NCI-H146 treated with DMSO at 0.1 percent for 48 hours (cell line): ENCODE measurements around the gene TRAPPC6A.

Experiments
- DNase-seq: peaks from one replicate; lab custom pipeline; 2025; ENCODE audit not compliant: unreplicated experiment; lab: John Stamatoyannopoulos, UW

Gene TRAPPC6A

DNA sequence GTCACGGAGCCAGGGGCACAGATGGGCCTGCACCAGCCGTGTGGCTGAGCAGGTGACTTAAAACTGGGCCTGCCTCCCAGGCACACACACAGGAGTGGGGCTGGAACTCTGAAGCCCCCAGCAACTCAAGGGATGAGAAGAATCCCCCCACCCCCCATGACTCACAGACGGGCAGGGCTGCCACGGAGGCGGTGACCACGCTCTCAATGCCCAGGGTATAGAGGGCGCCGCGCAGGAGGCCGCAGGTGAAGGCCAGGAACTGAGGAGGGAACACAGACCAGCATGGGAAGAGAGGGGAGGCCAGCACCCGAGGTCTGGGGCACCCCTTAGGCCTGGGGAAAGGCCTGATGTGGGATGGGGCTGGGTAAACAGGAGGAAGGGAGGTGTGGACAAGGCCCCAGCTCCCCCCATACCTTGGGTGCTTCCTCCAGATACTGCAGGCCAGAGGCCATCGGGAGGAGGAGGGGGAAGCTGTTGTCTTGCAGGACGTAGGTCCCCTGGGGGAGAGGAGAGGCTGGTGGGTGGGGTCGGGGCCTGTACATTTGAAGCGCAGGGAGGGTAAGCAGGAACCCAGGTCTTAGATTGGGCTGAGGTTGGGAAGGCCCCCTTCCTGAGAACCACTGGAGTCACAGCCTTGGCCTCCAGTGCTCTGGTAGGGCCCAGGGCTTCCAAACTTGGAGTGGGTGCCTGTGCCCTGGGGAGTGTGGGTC, 14.1 kb downstream of the TRAPPC6A start:
- DNase-seq, result no peak

DNA sequence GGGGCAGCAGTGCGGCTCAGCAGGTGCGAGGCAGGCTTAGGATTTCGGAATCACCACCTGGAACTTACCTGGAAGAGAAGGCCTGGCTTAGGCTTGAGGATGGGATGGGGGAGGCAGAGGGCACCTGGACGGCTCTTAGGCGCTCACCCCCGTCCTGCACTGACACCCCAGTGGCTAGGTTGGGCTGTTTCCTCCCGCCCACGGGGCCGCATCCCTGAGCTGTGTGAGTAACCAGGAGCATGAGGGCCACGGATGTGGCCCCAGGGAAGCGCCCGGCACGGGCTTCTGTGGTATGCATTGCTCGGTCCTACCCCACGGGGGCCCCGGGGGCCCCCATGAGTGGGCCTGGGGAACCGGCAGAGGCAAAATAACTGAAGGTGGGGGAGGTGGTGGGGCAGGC, 14.9 kb downstream of the TRAPPC6A start:
- no peak for DNase-seq

DNA sequence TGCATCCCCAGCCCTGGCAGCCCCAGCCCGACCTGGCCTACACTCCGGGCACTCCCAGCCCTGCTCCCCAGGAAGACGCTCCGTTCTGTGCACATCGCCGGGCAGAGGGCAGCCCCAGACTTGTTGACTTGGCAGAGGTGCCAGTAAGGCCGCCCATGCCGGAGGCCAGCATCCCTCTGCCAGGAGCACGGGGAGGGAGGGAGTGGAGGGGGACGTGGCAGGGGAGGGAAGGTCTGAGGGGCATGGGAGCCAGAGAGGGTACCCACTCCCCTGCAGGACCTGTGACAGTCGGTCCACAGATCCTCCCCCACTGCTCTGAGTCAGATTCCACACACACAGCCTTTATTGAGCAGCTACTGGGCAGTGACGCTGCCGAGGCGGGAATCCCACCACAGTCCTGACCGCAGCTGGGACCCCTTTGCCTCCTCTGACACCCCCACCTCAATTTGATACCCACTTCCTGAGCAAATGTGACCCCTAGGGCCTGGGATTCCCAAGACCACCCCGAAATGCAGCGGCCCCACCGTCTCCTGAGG, 15.4 kb downstream of the TRAPPC6A start:
- DNase-seq, result no peak

DNA sequence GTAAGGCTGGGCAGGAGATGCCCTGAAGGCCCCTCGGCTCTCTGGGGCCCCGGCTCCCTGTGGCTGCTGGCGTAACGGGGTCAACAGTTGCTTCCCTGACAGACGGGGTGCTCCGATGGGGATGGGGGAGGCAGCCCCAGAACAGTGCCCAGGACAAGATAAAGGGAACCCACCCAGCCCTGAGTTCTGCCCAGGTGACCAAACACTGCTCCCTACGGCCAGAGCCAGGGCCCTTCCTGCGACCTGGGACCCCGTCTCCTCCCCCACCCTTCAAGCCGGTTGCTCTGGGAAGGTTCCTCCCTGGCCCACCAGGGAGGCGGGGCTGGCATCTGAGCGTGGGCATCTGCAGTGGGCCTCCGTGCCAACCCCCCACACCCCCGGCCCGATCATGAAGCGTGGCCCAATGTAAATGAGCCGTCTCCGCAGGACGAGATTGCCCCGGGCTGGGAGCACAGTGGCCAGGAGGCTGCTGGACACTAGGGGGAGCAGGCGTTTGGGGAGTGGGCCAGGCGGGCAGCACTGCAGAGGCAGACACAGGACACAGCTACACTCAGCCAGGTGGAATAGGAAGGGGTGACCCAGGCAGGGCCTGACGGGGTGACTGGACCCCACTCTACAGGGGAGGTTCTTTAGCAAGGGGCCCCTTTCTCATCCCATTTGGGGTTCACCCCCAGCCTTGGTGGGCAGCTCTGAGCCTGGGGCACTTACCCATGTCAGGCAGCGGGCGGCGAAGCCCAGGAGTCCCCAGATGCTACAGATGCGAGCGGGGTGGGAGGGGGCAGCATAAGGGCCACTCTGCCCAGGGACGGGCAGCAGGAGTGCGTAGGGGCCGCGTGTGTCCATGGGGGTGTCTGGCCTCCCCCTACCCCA, 16.1 kb downstream of the TRAPPC6A start:
- DNase-seq, result peak; percentile 19

DNA sequence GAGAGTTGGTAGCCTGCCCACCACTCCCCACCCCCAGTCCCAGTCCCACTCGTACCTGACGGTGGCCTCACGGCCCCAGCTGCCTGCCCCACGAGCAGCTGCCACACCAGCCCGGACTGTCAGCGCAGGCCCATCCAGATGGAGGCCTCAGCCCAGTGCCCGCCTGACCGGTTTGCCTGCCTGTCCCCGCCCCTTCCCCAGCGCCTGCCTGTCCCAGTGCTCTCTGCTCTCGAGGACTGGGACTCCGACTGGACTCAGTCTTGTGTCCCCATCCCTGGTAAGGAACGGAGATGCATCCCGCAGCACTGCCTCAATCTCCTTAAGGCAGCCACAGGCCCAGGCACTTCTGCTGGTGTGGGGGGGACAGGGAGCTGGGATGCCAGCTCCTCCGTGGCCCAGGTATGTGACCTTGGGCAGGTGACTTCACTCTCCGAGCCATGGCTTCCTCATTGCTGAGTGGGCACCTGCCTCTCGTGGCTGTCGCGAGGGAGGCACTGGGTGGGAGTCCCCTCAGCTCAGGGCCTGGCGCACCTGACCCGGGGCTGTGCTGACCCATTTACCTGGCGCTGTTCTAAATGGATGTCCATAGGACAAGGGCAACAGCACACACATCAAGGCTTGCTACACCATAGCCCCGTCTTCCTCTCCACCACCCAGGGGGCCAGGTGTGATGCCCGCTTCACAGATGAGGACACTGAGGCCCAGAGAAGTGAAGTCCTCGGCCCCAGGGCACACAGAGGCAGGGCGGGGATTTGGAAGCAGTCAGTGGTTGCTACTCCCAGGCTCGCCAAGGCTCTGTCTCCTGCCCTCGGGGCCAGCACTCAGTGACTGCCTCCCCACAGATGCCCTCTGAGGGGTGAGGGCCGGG, 16.9 kb downstream of the TRAPPC6A start, which contains the start of gene NKPD1:
NKPD1 (minus strand) TSS at position 113 of the 868 bp plus-strand sequence. CDS start 832 bp downstream, outside the sequence.
- DNase-seq, result no peak

DNA sequence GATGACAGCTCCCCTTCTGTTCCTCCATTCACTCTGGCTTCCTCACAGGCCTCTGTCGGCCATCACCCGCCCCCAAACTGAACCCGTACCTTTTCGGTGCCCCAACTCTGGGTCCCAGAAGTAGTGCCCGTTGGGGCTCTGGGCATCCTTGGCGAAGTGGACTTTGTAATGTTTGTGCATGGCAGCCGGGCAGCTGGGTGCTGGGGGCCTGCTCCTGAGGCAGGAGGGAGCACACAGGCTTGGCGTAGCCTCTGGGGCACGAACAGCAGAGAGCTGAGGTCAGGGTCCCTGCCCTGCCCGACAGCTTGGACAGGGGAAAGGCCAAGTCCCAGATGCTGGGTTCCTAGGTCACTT, 18.1 kb downstream of the TRAPPC6A start:
- no peak for DNase-seq

DNA sequence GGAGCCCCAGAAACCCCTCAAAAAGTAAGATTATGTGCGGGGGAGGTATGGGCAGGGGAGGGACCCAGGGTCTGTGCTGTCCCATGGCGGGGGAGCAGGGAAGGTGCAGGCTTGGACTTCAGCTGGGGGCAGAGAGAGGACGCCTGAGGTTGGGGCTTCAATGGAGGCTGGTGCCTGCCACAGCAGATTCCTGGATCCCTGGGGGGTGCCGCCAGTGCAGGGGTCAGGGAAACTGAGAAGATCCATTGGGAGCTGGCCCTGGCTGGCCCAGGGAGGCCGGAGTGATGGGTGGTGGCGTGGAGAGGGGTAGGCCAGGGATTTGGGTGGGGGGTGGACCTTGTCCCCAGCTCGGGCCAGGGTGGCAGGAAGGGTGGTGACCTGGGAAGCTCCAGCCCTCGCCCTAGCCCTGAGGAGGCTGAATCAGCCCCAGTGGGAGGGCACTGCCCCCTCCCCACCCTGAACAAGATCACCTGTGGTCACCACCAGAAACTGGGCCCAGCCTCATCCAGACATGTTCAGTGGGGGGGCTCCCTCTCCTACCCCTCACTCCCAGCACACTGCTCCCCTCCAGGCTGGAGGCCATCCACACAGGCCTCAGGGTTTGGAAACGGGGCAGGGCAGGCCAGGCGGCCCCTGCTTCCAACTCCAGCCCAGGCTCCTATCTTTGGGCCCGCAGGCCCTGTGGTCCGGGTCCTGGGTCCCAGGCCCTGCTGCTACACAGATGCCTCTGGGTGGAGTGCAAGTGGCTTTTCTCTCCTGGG, 18.6 kb downstream of the TRAPPC6A start:
- DNase-seq, result no peak

DNA sequence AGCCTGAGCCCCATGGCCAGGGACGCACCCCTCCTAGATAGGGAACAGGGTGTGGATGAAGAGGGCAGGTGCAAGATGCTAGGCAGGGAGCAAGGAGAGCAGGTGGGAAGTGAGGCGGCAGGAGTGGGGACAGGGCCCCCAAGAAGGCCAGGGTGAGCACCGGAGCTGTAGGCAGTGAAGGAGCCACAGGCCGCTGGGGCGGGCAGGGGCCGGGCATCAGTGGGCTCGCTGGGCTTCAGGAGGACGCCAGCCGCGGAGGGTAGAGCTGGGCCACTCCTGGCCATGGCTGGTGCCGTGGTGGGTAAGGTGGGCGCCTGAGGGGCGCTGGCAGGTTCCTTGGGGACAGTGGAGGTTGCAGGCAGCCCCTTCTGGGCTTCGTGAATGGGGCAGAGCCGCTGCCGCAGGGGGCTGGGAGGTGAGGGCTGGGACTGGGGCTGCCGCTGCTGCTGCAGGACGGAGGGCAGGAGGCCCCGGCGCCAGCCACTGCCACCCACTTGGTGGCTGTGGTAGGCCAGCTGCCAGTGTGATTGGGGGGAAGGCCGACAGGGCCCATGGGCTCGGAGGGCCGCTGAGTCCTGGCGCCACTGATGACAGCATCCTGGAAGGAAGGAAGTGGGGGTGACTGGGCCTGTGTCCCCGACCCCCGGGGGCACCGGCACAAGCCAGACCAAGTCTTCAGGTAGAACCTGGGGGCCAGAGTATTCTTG, 19.4 kb downstream of the TRAPPC6A start:
- no peak for DNase-seq

DNA sequence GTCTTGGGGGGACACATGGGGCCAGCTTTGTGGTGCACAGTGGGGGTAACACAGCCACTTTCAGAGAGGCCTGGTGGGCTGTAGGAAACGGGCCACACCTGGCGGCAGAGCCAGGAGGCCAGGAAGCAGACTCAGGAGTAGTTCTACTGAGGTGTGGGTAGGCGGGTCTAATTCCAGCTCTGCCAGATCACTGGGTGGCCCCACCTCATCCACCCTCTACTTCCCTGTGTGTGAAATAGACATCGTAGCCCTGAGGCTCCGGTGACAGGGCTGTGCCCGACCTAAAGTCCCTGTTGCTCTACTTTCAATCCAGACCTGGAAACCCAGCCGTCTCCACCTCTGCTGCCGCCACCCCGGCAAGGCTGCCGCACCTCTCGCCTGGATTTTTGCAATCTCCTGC, 21.3 kb downstream of the TRAPPC6A start:
- DNase-seq, result no peak

DNA sequence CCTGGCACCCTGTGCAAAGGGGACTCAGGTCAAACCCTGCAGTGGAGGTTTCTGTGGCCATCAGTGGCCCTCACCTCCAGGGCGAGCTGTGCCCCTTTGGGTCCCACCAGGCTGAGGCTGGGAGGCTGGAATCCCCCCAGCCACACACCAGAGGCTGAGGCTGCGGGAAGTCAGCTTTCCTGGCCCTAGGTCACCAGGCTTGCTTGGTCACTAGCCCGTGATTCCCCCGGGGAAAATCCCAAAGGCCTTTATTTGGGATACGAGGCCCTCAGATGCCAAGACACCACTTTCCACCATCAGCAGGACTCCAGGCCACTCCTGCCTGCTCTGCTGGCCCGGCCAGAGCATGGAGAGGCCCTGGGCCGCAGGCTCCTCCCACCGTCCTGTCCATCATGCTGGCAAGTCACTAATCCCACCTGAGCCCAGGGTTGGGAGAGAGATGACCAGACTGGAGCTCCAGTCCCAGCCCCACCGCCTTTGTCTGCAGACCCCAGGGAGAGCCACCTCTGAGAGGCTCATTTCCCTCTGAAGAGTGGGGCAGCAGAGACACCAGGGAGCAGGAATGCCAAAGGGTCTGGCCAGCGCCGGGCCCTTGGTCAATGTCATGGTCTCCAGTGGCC, 21.9 kb downstream of the TRAPPC6A start:
- no peak for DNase-seq

DNA sequence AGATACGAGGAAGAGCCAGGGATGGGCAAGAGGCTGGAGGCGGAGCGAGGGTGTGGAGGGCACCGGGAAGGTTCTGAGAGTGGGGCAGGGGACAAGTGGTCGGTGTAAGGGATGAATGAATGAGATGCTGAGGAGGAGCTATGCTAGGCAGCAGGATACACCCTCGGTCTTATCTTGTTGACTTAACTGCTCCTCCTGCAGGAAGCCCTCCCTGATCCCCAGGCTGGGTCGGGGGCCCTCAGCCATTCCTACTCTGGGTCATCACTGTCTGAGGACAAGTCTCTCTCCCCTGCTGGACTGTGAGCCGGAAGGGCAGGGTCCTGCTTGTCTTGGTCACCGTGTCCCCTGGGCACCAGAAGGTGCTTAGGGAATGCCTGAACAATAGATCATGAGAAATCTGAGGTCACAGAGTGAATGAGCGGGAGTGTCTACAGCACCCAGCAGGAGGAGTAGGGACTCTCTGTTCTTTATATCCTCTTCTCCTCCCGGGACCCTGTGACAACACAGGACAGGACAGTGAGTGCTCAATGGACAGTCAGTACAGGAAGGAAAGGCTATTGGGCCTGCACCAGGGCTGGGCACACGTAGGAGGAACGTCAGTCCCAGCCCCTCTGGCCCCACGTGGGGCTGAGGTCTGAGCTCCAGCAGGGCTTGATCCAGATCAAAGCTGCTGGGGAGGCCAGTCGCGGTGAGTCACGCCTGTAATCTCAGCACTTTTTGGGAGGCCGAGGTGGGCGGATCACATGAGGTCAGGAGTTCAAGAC, 23.8 kb downstream of the TRAPPC6A start:
- no peak for DNase-seq

DNA sequence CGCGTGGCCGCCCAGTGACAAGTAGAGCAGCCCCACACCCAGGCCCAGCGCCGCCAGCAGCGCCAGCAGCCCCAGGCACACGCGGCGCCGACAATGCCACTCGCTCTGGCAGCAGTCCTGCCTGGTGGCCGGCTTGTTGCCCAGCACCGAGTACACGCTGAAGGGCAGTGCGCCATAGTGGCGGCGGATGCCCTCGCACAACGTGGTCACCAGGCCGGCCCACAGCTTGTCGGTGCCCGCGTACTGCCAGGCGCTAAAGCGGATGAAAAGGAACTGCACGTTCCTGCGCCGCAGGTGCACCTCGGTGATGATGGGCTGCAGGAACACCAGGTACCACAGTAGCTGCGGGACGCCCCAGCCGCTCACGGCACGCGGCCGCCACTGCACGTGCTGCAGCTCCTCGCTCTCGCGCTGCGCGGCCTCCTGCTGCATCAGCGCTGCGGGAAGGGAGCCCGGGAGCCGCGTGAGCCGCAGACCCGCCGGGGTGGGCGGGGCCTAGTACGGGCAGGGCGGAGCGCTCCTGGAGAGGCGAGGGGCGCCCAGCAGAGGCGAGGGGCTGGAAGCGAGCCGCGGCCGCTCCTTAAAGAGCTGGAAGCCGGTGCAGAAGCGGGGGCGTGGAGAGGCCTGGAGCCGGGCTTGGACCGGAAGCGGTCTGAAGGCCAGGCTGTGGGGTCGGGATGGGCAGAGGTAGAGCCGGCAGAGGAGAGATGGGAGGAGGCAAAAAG, 24.5 kb downstream of the TRAPPC6A start:
- no peak for DNase-seq

DNA sequence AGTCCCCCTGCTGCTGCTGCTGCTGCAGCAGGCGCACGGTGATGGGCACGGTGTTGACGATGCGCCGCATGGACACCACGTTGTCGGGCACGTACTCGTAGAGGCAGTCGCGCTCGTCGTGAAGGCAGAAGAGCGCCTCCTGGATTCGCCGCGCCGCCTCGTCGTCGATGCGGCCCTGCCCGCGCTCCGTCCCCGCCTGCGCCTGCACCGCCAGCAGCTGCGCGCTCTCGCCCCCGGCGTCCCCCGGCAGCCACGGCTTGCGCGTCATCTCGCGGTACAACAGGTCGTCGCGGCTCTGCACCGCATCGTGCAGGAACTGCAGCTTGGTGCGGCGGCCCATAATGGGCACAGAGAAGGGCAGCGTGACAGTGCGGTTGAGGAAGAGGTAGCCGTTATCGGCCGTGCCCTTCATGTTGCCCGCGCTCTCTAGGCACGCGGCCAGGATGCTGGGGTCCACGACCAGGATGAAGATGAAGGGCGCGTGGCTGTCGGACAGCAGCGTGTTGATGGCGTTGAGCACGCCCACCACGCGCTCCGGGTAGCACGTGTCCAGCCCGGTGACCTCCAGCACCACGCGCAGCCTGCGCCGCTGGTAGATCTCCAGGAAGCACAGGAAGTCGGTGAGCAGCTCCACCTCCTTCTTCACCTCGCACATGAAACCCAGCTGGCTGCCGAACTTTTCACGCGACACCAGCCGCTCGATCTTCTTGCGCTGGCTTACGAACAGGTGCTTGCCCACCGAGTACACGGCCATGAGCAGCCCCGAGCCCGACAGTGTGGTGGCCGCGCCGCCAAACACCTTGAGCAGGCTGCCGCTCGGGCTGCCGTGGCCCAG, 25.3 kb downstream of the TRAPPC6A start:
- DNase-seq, result no peak

DNA sequence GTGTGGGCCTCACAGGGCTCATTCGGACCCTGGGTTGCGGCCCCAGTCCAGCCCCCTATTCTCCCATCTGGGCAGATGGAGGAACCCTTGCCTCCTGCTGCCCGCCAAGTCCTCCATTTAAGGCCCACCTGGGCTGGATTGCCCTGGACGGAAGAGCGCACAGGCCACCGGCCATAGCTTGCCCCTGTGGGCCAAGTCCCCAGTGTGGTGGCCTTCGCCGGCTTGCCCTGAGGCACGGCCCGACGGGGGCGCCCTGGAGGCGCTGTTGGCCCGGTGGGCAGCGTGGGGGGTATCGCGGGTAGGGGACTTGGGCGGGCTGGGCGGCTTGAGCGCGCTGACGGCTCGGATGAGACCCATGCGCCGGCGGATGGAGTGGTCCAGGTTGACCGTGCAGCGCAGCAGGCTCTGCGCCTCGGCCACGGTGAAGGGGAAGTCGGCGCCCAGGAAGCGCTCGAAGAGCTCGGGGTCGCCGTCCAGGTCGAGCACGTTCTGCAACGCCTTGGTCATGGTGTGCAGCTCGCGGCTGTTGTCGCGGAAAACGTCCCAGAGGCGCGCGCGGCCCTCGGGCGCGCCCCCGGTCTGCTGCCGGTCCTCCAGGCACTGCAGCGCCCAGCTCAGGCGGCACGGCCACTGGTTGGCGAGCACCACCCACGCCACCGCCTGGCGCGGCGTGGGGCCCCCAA, 26.1 kb downstream of the TRAPPC6A start:
- DNase-seq, result no peak

DNA sequence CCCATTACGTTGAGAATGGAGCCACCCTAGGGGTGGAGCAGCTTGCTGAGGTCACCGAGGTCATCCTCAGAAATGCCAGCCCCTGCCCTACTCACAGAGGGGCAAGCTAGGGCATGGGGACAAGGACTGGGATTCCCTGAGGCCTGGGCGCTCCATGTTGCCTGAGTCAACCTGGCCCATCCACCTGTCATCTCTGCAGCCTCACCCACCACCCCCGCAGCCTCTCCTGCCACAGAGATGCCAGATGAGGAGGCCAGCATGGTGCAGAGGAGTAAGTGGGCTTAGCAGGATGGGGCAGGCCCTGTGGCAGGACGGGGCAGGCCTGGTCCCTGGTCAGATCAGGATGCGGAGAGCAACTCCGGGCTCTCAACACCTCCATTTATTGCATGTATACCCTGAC, 26.7 kb downstream of the TRAPPC6A start:
- DNase-seq, result no peak

DNA sequence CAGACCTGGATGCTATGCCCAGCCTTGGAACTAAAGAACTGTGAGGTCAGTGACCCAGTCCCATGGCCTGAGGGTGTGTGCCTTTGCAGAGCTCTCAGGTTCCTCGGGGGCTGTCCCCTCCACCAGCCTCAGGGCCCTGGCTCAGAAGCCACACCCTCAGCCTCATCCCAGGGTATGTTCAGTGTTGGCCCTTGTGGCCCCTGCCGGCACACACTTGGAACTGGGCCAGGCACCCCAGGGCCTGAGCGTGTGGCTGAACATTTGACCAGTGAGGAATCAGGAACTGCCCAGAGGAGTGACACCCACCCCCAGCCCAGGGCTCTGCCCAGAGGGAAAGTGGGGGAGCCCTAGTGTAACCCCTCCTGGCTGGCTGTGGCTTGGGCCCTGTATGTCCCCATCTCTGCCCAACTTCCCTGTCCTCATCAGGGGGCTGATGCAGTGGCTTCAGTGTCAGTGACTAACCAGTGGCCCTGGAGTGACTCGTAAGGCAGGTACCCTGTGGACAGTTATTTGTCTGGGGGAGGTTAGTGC, 27.2 kb downstream of the TRAPPC6A start:
- no peak for DNase-seq
